ENCODE results near the gene TMEM219.

- no peak for TF ChIP-seq POLR2A (IDR thresholded peaks at IDR 0.05)
- TF ChIP-seq CTCF (IDR thresholded peaks at IDR 0.05), result no peak
- TF ChIP-seq POLR2AphosphoS5 (IDR thresholded peaks at IDR 0.05), result peak in 1 of 3 donors; percentile 65
- TF ChIP-seq EP300 (IDR thresholded peaks at IDR 0.05), result no peak
These were observed 33.5 kb downstream of the TMEM219 start, which contains the start of gene HIRIP3 for GRCh38 chr16:29995324-29995910.
